HK-2 (cell line): ENCODE results near the gene MBTPS2.

ENCODE experiments used
- DNase-seq: peaks from one replicate; pipeline ENCODE4 v3.0.0-alpha.2; 2018; ENCODE audit not compliant: unreplicated experiment

The MBTPS2 gene

DNA sequence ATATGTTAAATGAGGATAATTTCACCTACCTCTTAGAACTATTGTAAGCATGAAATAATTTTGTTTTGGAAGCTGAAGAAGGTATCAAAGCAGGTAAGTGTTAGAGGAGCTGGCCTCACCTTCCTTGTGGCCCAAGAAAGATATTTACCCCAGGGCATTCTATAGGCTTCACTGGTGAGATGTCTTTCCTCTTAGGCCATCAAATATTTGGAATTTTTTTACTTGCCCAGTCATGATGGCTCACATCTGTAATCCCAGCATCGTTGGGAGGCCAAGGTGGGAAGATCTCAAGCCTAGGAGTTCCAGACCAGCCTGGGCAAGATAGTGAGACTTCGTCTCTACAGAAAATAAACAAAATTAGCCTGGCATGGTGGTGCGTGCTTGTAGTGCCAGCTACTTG, 95.0 kb downstream of the MBTPS2 start:
- no peak for DNase-seq
